HEK293 (cell line): ENCODE data around the gene SAMD4A.

ENCODE experiments used
- ZBTB49 ChIP-seq: fragments of 450-650 bp; formaldehyde crosslinking; IDR thresholded peaks from 2 replicates; pipeline ENCODE4 v1.5.1; 2016; ENCODE audit warnings: missing biosample characterization, missing genetic modification characterization, low read depth
- ZNF416 ChIP-seq: fragments of 450-650 bp; formaldehyde crosslinking; IDR thresholded peaks from 2 replicates; pipeline ENCODE4 v1.5.1; 2016; ENCODE audit warnings: missing biosample characterization, missing genetic modification characterization
- ZNF837 ChIP-seq: fragments of 450-650 bp; formaldehyde crosslinking; IDR thresholded peaks from 2 replicates; pipeline ENCODE4 v1.5.1; 2016; ENCODE audit warnings: missing biosample characterization, missing genetic modification characterization

GRCh38 chr14:54640506-54640905, 73.6 kb downstream of the SAMD4A start:
- TF ChIP-seq ZNF837 (tag by site-specific recombination) = no peak
- TF ChIP-seq ZNF416 (tag by site-specific recombination) = no peak
- no peak for TF ChIP-seq ZBTB49 (tag by site-specific recombination)
